Mucosa of descending colon (tissue), 3 donors: Measurements from ENCODE around the gene FLRT1. TPM values are rescaled to one million over a fixed set of nuclear protein-coding genes. Genes with fewer than 3 reads are reported as not detected.

Experiments
- ATAC-seq: fragments of 200-7000 bp; cut with Tn5 transposase; one replicate; pipeline ENCODE4 v1.9.1; 2020; ENCODE audit warnings: mild to moderate bottlenecking, moderate library complexity
- DNase-seq, 3 donors: peaks; one replicate each; pipeline ENCODE4 v3.0.0-alpha.2; 2020
- H3K36me3 ChIP-seq: fragments of 200-600 bp; one replicate; pipeline ENCODE4 v1.8.0; 2021; ENCODE audit warnings: low read depth, mild to moderate bottlenecking
- H3K4me1 ChIP-seq: fragments of 200-600 bp; one replicate; pipeline ENCODE4 v1.8.0; 2021; ENCODE audit warnings: low read depth, mild to moderate bottlenecking
- H3K4me3 ChIP-seq: fragments of 200-600 bp; one replicate; pipeline ENCODE4 v1.8.0; 2021; ENCODE audit warnings: mild to moderate bottlenecking
- H3K9me3 ChIP-seq: fragments of 200-600 bp; one replicate; pipeline ENCODE4 v1.8.0; 2021; ENCODE audit warnings: mild to moderate bottlenecking
- intact Hi-C, 2 donors: fragments of 100-400 bp; cut with DNase I in 1 of 2; cut with micrococcal nuclease in 1 of 2; formaldehyde crosslinking; loops; one replicate each; pipeline versions ENCODE4 v1.11.0 to v1.11.1; 2022; cut with DNase I, micrococcal nuclease
- total RNA-seq, 3 donors: library from RNA; stranded (reverse); fragmentation: NEBNext Ultra II Directional in 2 of 3; extraction: Animal tissue kit (Norgen Biotek cat#: 25700) in 2 of 3; gene quantifications; one replicate each; pipeline versions ENCODE4 v1.2.1 to v1.2.4, GENCODE V29; 2021 to 2023
- TF ChIP-seq, protein P1 (sequence below): fragments of 200-600 bp; IDR thresholded peaks from one replicate; pipeline ENCODE4 v1.8.0; 2022; ENCODE audit warnings: antibody characterized with exemption, mild to moderate bottlenecking
- donor health status: DM: no; HTN: no; CAD: no; lungs with moderate emphysema.
- donor health status: DM: no; HTN: no; CAD: no.
- donor health status: DM: no; HTN: yes; CAD: no.

FLRT1 gene
- total RNA-seq, 3 donors from 2014 or later = 0.31 to 8.9 (median 0.38) TPM

DNA sequence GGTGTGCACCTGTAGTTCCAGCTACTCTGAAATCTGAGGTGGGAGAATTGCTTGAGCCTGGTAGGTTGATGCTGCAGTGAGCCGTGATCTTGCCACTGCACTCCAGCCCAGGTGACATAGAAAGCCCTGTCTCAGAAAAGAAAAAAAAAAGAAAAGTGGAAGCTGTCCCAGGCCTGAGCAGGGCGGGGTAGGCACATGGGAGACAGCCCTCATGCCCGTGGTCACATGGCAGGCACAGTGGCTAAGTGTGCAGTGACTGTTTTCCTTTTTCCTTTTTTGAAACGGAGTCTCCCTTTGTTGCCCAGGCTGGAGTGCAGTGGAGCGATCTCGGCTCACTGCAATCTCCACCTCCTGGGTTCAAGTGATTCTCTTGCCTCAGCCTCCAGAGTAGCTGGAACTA, 41.7 kb upstream of the FLRT1 start:
- peak; percentile 33 for ATAC-seq
- no peak for DNase-seq
- Histone ChIP-seq H3K4me3 (no peak overlapping the region), H3K9me3 (no peaks in the 10 kb centered on the region), H3K36me3 (peaks cover 10% of the 10 kb centered on the region), H3K4me1 (peaks cover under 1% of the 10 kb centered on the region)
- TF ChIP-seq, protein P1, sequence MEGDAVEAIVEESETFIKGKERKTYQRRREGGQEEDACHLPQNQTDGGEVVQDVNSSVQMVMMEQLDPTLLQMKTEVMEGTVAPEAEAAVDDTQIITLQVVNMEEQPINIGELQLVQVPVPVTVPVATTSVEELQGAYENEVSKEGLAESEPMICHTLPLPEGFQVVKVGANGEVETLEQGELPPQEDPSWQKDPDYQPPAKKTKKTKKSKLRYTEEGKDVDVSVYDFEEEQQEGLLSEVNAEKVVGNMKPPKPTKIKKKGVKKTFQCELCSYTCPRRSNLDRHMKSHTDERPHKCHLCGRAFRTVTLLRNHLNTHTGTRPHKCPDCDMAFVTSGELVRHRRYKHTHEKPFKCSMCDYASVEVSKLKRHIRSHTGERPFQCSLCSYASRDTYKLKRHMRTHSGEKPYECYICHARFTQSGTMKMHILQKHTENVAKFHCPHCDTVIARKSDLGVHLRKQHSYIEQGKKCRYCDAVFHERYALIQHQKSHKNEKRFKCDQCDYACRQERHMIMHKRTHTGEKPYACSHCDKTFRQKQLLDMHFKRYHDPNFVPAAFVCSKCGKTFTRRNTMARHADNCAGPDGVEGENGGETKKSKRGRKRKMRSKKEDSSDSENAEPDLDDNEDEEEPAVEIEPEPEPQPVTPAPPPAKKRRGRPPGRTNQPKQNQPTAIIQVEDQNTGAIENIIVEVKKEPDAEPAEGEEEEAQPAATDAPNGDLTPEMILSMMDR = no peak
- intact Hi-C loops = no loop called here

DNA sequence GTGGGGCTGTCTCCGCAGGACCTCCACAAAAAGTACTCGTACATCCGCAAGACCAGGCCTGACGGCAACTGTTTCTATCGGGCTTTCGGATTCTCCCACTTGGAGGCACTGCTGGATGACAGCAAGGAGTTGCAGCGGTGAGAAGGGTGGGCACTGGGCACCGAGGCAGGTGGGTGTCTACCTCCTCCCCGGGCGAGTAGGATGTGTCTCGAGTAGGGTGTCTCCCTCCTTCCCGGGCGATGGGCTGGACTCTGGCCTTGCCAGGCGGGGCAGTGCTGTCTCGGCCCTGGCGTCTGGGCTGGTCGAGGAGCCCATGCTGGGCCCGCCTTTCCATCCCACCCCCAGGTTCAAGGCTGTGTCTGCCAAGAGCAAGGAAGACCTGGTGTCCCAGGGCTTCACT, 39.2 kb upstream of the FLRT1 start:
- Histone ChIP-seq H3K4me3 (no peak overlapping the region), H3K36me3 (peaks cover 10% of the 10 kb centered on the region), H3K4me1 (peaks cover 15% of the 10 kb centered on the region), H3K9me3 (no peaks in the 10 kb centered on the region)
- TF ChIP-seq, protein P1 = no peak
- DNase-seq (no peak), ATAC-seq (no peak)
- intact Hi-C loops = no loop called here

DNA sequence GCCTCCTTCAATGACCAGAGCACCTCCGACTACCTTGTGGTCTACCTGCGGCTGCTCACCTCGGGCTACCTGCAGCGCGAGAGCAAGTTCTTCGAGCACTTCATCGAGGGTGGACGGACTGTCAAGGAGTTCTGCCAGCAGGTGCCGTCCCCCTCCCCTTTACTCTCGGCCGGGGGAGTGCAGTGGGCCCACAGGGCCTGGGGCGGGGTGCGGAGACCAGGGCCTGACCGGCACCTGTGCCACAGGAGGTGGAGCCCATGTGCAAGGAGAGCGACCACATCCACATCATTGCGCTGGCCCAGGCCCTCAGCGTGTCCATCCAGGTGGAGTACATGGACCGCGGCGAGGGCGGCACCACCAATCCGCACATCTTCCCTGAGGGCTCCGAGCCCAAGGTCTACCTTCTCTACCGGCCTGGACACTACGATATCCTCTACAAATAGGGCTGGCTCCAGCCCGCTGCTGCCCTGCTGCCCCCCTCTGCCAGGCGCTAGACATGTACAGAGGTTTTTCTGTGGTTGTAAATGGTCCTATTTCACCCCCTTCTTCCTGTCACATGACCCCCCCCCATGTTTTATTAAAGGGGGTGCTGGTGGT, 38.5 kb upstream of the FLRT1 start:
- TF ChIP-seq, protein P1 = no peak
- Histone ChIP-seq H3K4me1 (peaks cover 15% of the 10 kb centered on the region), H3K9me3 (no peaks in the 10 kb centered on the region), H3K36me3 (peaks cover 10% of the 10 kb centered on the region), H3K4me3 (no peak overlapping the region)
- intact Hi-C loops = no loop called here
- DNase-seq = no peak
- ATAC-seq = no peak

DNA sequence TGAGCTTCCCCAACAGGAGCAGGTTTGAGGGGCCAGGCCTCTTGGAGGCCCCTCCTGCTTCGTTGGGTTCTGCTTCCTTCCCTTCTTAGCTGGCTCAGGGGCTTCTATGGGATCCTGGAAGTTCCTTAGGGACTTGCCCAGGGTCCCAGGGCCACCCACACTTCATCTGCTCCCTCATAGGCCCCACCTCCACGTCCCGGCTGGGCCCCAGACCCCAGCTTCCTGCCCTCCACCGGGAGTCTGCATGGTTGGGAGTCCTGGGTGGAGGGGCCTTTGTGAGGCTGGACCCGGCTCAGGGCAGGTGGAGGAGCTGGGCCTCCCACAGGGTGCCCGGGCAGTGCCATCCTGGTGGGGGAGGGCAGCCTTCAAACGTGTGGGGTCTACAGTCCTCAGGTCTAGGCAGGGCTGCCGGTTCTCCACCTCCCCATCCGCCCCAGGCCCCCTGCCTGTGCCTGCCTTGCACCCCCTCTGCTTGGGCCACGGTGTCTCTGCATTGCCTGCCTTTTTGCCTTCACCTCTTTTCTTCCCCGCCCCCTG, 37.9 kb upstream of the FLRT1 start:
- TF ChIP-seq, protein P1 = no peak
- H3K9me3 ChIP-seq = no peaks in the 10 kb centered on the region
- H3K4me3 ChIP-seq = no peak overlapping the region
- H3K4me1 ChIP-seq = peaks cover 15% of the 10 kb centered on the region
- H3K36me3 ChIP-seq = peaks cover 10% of the 10 kb centered on the region
- DNase-seq = no peak
- intact Hi-C loops = no loop called here
- ATAC-seq = no peak

DNA sequence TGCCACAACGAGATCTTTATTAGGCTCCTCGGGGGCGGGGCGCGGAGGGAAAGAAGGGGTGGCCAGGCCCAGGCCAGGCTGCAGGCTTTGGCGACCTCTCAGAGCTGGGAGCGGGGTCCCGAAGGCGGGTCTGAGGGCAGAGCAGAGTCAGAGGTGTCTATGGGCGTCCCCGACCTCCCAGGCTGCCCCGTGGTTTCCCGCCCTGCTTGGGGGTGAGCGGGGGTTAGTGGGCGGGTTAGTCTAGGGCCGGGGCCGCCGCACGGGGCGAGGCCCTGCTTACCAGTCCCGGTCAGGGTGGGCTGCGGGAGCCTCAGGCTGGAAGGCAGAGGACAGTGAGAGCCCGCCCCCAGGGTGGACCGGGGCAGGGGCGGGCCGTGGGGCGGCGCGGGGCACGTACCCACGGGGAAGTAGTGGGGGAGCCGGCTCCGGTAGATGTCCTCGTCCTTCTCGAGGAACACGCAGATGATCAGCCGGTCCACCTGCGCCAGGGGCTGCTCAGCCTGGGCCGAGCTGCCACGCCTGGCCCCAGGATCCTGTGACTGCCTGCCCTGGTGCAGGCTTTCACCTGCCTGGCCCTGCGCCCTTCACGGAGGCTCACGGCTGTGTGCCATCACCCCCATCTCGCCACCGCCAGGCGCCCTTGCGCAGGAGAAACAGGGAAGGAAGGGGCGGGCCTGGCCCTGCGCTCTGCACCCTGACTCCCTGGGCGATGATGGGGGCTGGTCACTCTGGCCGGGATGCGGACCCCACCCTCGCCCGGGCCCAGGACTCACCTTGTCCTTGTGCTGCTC, 37.0 kb upstream of the FLRT1 start:
- H3K4me3 ChIP-seq = no peak overlapping the region
- TF ChIP-seq, protein P1 = no peak
- intact Hi-C loops = no loop called here
- peak in 1 of 3 donors; percentile 65 for DNase-seq
- H3K36me3 ChIP-seq = peaks cover 10% of the 10 kb centered on the region
- H3K4me1 ChIP-seq = peaks cover 15% of the 10 kb centered on the region
- peak; percentile 6 for ATAC-seq
- no peaks in the 10 kb centered on the region for H3K9me3 ChIP-seq
